DMS153 (cell line): ENCODE data around the gene SPAG16.
"Not testable (repeated sequence)": the region's sequence is repeated elsewhere in the genome, so short reads cannot be mapped to it uniquely, and the experiment has no call there.

Source experiments
- DNase-seq: peaks from one replicate; lab custom pipeline; 2025; lab: John Stamatoyannopoulos, UW

The SPAG16 gene

GRCh38 chr2:213408426-213409070 lies 124.3 kb downstream of the SPAG16 start:
- not testable (repeated sequence) for DNase-seq

GRCh38 chr2:213410687-213411086 lies 126.4 kb downstream of the SPAG16 start:
- not testable (repeated sequence) for DNase-seq

GRCh38 chr2:213411582-213412289 lies 127.5 kb downstream of the SPAG16 start:
- DNase-seq, result no peak

- DNase-seq, result no peak
Observed at GRCh38 chr2:213415093-213415492, 130.8 kb downstream of the SPAG16 start.

GRCh38 chr2:213416832-213417231 lies 132.6 kb downstream of the SPAG16 start:
- DNase-seq, result no peak

- DNase-seq, result no peak
Observed at GRCh38 chr2:213419980-213420379, 135.7 kb downstream of the SPAG16 start.

GRCh38 chr2:213420828-213421385 lies 136.6 kb downstream of the SPAG16 start:
- DNase-seq, result no peak

- DNase-seq, result no peak
Observed at GRCh38 chr2:213422211-213422610, 137.9 kb downstream of the SPAG16 start.

- DNase-seq, result no peak
Observed at GRCh38 chr2:213425618-213426017, 141.4 kb downstream of the SPAG16 start.

GRCh38 chr2:213429516-213429915 lies 145.3 kb downstream of the SPAG16 start:
- no peak for DNase-seq

GRCh38 chr2:213443921-213444320 lies 159.7 kb downstream of the SPAG16 start:
- DNase-seq, result no peak

GRCh38 chr2:213451542-213452239 lies 167.4 kb downstream of the SPAG16 start:
- no peak for DNase-seq

- no peak for DNase-seq
Observed at GRCh38 chr2:213455316-213456008, 171.2 kb downstream of the SPAG16 start.

GRCh38 chr2:213475433-213475832 lies 191.2 kb downstream of the SPAG16 start:
- DNase-seq, result no peak

GRCh38 chr2:213476641-213477040 lies 192.4 kb downstream of the SPAG16 start:
- no peak for DNase-seq

GRCh38 chr2:213490087-213490486 lies 205.8 kb downstream of the SPAG16 start:
- DNase-seq, result no peak

- DNase-seq, result no peak
Observed at GRCh38 chr2:213491376-213491775, 207.1 kb downstream of the SPAG16 start.

- no peak for DNase-seq
Observed at GRCh38 chr2:213496226-213496625, 212.0 kb downstream of the SPAG16 start.

GRCh38 chr2:213500881-213501280 lies 216.6 kb downstream of the SPAG16 start:
- DNase-seq, result no peak

GRCh38 chr2:213524164-213524563 lies 239.9 kb downstream of the SPAG16 start:
- DNase-seq, result no peak

GRCh38 chr2:213537579-213537978 lies 253.3 kb downstream of the SPAG16 start:
- DNase-seq, result no peak

- DNase-seq, result no peak
Observed at GRCh38 chr2:213544940-213545339, 260.7 kb downstream of the SPAG16 start.
